Stomach (tissue), 19 donors: ENCODE data around the gene HABP4. TPM values are rescaled to one million over a fixed set of nuclear protein-coding genes. Genes with fewer than 3 reads are reported as not detected.
A peak's percentile ranks its signal among the peaks of the same experiment; 100 is the strongest.

Source experiments
- DNase-seq, 2 donors: peaks; one replicate each; pipeline versions ENCODE4 v3.0.0 to v3.0.0-alpha.2; 2013 to 2019
- H3K27ac ChIP-seq, 5 donors: fragments of 200-600 bp in 4 of 5; sonication (generic) in 4 of 5; one replicate each; pipeline ENCODE4 v1.5.1; 2013 to 2019; ENCODE audit warnings: mild to moderate bottlenecking in 1 of 5, moderate library complexity in 1 of 5
- H3K27me3 ChIP-seq, 3 donors: fragments of 200-600 bp; sonication (generic); one replicate each; pipeline ENCODE4 v1.5.1; 2017 to 2019; ENCODE audit warnings: mixed run types in 1 of 3
- H3K36me3 ChIP-seq, 4 donors: fragments of 200-600 bp; sonication (generic); 1 replicate in 3 of 4; 2 replicates in 1 of 4; pipeline ENCODE4 v1.5.1; 2016 to 2019
- H3K4me1 ChIP-seq, 4 donors: fragments of 200-600 bp; sonication (generic); one replicate each; pipeline ENCODE4 v1.5.1; 2016 to 2019
- H3K4me3 ChIP-seq, 4 donors: fragments of 200-600 bp; sonication (generic) in 3 of 4; one replicate each; pipeline ENCODE4 v1.5.1; 2016 to 2019; ENCODE audit warnings: mild to moderate bottlenecking in 1 of 4
- H3K9me3 ChIP-seq, 4 donors: fragments of 200-600 bp; sonication (generic); one replicate each; pipeline ENCODE4 v1.5.1; 2016 to 2019
- EP300 ChIP-seq: sonication (generic); formaldehyde crosslinking; IDR thresholded peaks from one replicate; pipeline ENCODE4 v1.6.1; 2017; ENCODE audit warnings: antibody characterized with exemption
- POLR2A ChIP-seq, 4 donors: fragments of 450-650 bp; IDR thresholded peaks; one replicate each; pipeline ENCODE4 v1.6.1; 2016; ENCODE audit warnings: antibody characterized with exemption in 4 of 4, control low read depth in 2 of 4, mild to moderate bottlenecking in 1 of 4, moderate library complexity in 1 of 4
- POLR2AphosphoS5 ChIP-seq, 3 donors: sonication (generic); formaldehyde crosslinking; IDR thresholded peaks; one replicate each; pipeline ENCODE4 v1.6.1; 2016; ENCODE audit warnings: antibody characterized with exemption in 3 of 3
- WGBS, 5 donors: extraction: QIAGEN DNeasy Blood & Tissue Kit in 3 of 5; methylation state at CpG; one replicate each; pipeline versions ENCODE4 v1.1.5 to v1.1.7; 2013 to 2018; 5-methylcytosine and 5-hydroxymethylcytosine counted together
- intact Hi-C: fragments of 100-400 bp; cut with DNase I; formaldehyde crosslinking; loops from one replicate; pipeline ENCODE4 v1.15.1; 2023; ENCODE audit warnings: low total_unique reads
- long read RNA-seq, 10 donors: transcript quantifications; one replicate each; lab custom pipeline, GENCODE V29; 2026
- polyA plus RNA-seq, 3 donors: library from polyadenylated mRNA; stranded (reverse); fragments of 200-250 nt; gene quantifications; one replicate each; pipeline ENCODE4 v1.2.3, GENCODE V29; 2013
- total RNA-seq, 5 donors: library from RNA; depleted of rRNA; stranded (reverse); fragments of >200 nt; gene quantifications; one replicate each; pipeline versions ENCODE4 v1.1.0 to v1.2.3, GENCODE V29; 2014 to 2016
- TF ChIP-seq, protein P1 (sequence below), 7 experiments: fragments of 450-650 bp in 4 of 7; fragments of 200-600 bp in 3 of 7; sonication (generic) in 3 of 7; IDR thresholded peaks; one replicate each; pipeline ENCODE4 v1.5.1; 2016 to 2019; ENCODE audit warnings: antibody characterized with exemption in 7 of 7, control low read depth in 2 of 7, mild to moderate bottlenecking in 1 of 7
- donor health status: healthy with polysubstance abuse.
- donor health status: Bipolar disorder and iron deficiency.
- donor health status: healthy.

Gene HABP4
- total RNA-seq (10 to 100 TPM in 2 of 5 donors, 1 to 10 TPM in 2, under 1 TPM in 1; 0.58 to 45.1 (median 9.2) TPM), polyA plus RNA-seq (10 to 100 TPM in 2 of 3 donors, 1 to 10 TPM in 1; 9.6 to 13.2 (median 10.2) TPM)
- long read RNA-seq, donor 1, partial matches to known transcripts, result 0 of 3 reads
- long read RNA-seq, donor 1, other reads (novel, unspliced or antisense), result 0 of 3 reads
- long read RNA-seq, donor 2, partial matches to known transcripts, result 0 of 4 reads
- long read RNA-seq, donor 2, other reads (novel, unspliced or antisense), result 0 of 4 reads
- long read RNA-seq, donor 3, result 0 reads
- long read RNA-seq, donor 4, result 0 reads
- long read RNA-seq, donor 5, partial matches to known transcripts, result 0 of 2 reads
- long read RNA-seq, donor 5, other reads (novel, unspliced or antisense), result 0 of 2 reads
- long read RNA-seq, donor 6, transcript HABP4-201 (8 exons, 2,615 nt), result major isoform, 6 of 6 reads
- long read RNA-seq, donor 6, partial matches to known transcripts, result 0 of 6 reads
- long read RNA-seq, donor 6, other reads (novel, unspliced or antisense), result 0 of 6 reads
- long read RNA-seq, donor 7, partial matches to known transcripts, result 0 of 3 reads
- long read RNA-seq, donor 7, other reads (novel, unspliced or antisense), result 0 of 3 reads
- long read RNA-seq, donor 8, partial matches to known transcripts, result 5 of 5 reads
- long read RNA-seq, donor 8, other reads (novel, unspliced or antisense), result 0 of 5 reads
- long read RNA-seq, donor 9, partial matches to known transcripts, result 0 of 1 reads
- long read RNA-seq, donor 9, other reads (novel, unspliced or antisense), result 0 of 1 reads
- long read RNA-seq, donor 10, partial matches to known transcripts, result 0 of 3 reads
- long read RNA-seq, donor 10, other reads (novel, unspliced or antisense), result 0 of 3 reads

DNA sequence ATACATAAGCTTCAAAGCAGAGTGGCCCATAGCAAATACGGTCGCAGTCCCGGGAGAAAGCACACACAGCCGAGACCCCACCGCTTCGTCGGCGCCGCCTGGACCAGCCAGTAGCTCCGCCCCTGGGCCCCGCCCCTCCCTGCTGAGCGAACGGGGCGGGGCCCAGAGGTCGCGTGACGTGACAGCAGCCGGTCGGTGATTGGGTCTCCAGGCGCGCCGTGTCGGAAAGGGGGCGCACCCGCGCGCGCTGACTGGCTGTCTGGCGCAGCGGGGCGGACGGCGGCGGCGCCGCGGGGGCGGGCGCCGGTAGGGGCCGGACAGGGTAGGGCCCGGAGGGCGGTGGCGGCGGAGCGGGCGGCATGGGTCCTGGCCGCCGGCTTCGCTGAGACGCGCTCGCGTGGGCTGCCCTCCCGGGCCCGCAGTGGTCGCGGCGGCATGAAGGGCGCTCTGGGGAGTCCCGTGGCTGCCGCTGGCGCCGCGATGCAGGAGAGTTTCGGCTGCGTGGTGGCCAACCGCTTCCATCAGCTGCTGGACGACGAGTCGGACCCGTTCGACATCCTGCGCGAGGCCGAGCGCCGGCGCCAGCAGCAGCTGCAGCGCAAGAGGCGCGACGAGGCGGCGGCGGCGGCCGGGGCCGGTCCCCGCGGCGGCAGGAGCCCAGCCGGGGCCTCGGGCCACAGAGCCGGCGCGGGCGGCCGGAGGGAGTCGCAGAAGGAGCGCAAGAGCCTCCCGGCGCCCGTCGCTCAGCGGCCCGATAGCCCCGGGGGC, at the start of gene HABP4:
Gene HABP4 (plus strand): TSS at position 325 of the 768 bp plus-strand sequence. CDS start 111 bp downstream, at position 436.
- Histone ChIP-seq H3K36me3 (no peaks in the 10 kb centered on the region), H3K9me3 (no peaks in the 10 kb centered on the region), H3K27me3 (peaks cover 0 to 5% (median 0%) of the 10 kb centered on the region in 3 donors), H3K4me1 (peaks cover 5 to 35% (median 21%) of the 10 kb centered on the region in 4 donors), H3K27ac (peak within 1 kb of the TSS; percentile 79 to 93 (median 90)), H3K4me3 (peak within 1 kb of the TSS; percentile 71 to 85 (median 74))
- peak; percentile 98 to 99 for DNase-seq
- 0 to 1% (median 1%) methylated on average over 47 to 108 of the region's 108 CpGs for WGBS, 5 donors
- no peak for TF ChIP-seq POLR2A (IDR thresholded peaks at IDR 0.05)
- TF ChIP-seq EP300, result no peak
- TF ChIP-seq POLR2AphosphoS5 (IDR thresholded peaks at IDR 0.05), result peak; percentile 13 to 71 (median 21)
- TF ChIP-seq, protein P1, sequence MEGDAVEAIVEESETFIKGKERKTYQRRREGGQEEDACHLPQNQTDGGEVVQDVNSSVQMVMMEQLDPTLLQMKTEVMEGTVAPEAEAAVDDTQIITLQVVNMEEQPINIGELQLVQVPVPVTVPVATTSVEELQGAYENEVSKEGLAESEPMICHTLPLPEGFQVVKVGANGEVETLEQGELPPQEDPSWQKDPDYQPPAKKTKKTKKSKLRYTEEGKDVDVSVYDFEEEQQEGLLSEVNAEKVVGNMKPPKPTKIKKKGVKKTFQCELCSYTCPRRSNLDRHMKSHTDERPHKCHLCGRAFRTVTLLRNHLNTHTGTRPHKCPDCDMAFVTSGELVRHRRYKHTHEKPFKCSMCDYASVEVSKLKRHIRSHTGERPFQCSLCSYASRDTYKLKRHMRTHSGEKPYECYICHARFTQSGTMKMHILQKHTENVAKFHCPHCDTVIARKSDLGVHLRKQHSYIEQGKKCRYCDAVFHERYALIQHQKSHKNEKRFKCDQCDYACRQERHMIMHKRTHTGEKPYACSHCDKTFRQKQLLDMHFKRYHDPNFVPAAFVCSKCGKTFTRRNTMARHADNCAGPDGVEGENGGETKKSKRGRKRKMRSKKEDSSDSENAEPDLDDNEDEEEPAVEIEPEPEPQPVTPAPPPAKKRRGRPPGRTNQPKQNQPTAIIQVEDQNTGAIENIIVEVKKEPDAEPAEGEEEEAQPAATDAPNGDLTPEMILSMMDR (IDR thresholded peaks at IDR 0.05), result peak in 1 of 7 experiments; percentile 11
- intact Hi-C loops, result no loop called here

DNA sequence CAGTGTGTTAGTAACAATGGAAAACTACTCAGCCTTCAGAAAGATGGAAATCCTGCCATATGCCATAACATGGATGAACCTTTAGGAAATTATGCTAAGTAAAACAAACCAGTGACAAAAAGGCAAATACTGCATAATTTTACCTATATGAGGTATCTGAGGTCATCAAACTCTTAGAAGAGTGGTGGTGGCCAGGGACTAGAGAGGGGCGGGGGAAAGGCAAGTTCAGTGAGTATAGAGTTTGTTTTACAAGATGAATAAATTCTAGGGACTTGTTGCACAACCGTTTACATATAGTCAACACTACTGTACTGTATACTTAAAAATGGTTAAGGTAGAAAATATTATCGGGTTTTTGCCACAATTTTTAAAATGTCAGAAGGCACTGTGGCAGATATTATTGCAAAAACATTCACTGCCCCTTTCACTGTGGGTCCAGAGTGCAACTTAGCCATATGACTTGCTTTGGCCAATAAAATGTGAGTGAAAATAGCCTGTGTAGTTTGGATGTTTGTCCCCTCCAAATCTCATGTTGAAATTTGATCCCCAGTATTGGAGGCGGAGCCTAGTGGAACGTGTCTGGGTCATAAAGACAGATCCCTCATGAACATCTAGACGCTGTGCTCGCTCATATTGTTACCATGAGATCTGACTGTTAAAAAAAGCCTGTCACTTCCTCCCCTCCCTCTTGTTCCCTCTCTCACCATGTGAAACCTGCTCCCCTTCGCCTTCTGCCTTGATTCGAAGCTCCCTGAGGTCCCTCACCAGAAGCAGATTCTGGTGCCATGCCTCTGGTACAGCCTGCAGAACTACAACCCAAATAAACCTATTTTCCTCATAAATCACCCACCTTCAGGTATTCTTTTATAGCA, 41.3 kb upstream of the HABP4 start:
- Histone ChIP-seq H3K27ac (no peak overlapping the region), H3K27me3 (no peaks in the 10 kb centered on the region), H3K36me3 (no peaks in the 10 kb centered on the region), H3K9me3 (no peaks in the 10 kb centered on the region), H3K4me3 (no peak overlapping the region), H3K4me1 (peaks cover 0 to 4% (median 0%) of the 10 kb centered on the region in 4 donors)
- no peak for DNase-seq
- WGBS, 5 donors, result 73 to 80% (median 74%) methylated on average over 9 of the region's 9 CpGs
- intact Hi-C loops, result no loop called here
- TF ChIP-seq POLR2A (IDR thresholded peaks at IDR 0.05) (no peak), EP300 (no peak), POLR2AphosphoS5 (IDR thresholded peaks at IDR 0.05) (no peak)
- TF ChIP-seq, protein P1 (IDR thresholded peaks at IDR 0.05), result no peak

- Histone ChIP-seq H3K27ac (no peak overlapping the region), H3K4me1 (peaks cover 0 to 18% (median 2%) of the 10 kb centered on the region in 4 donors), H3K27me3 (no peaks in the 10 kb centered on the region), H3K36me3 (no peaks in the 10 kb centered on the region), H3K4me3 (no peak overlapping the region), H3K9me3 (no peaks in the 10 kb centered on the region)
- WGBS, 5 donors, result 88 to 93% (median 93%) methylated on average over 5 of the region's 5 CpGs
- TF ChIP-seq, protein P1 (IDR thresholded peaks at IDR 0.05), result no peak
- TF ChIP-seq POLR2A (IDR thresholded peaks at IDR 0.05), result no peak
- TF ChIP-seq EP300, result no peak
- no peak for TF ChIP-seq POLR2AphosphoS5 (IDR thresholded peaks at IDR 0.05)
- no peak for DNase-seq
- intact Hi-C loops, result no loop called here
These were observed 38.7 kb upstream of the HABP4 start for GRCh38 chr9:96411129-96411838.
